HG03097 (cell line): Measurements from ENCODE around the gene CBX1.
A peak's percentile ranks its signal among the peaks of the same experiment; 100 is the strongest.
"Not testable (repeated sequence)": the region's sequence is repeated elsewhere in the genome, so short reads cannot be mapped to it uniquely, and the experiment has no call there.

Experiments
- ATAC-seq: cut with Tn5 transposase; IDR thresholded peaks from one replicate; pipeline ENCODE4 v1.9.1; 2021; ENCODE audit not compliant: unreplicated experiment, low FRiP score

CBX1 gene

GRCh38 chr17:48053758-48054237, 47.5 kb downstream of the CBX1 start:
- ATAC-seq = no peak

DNA sequence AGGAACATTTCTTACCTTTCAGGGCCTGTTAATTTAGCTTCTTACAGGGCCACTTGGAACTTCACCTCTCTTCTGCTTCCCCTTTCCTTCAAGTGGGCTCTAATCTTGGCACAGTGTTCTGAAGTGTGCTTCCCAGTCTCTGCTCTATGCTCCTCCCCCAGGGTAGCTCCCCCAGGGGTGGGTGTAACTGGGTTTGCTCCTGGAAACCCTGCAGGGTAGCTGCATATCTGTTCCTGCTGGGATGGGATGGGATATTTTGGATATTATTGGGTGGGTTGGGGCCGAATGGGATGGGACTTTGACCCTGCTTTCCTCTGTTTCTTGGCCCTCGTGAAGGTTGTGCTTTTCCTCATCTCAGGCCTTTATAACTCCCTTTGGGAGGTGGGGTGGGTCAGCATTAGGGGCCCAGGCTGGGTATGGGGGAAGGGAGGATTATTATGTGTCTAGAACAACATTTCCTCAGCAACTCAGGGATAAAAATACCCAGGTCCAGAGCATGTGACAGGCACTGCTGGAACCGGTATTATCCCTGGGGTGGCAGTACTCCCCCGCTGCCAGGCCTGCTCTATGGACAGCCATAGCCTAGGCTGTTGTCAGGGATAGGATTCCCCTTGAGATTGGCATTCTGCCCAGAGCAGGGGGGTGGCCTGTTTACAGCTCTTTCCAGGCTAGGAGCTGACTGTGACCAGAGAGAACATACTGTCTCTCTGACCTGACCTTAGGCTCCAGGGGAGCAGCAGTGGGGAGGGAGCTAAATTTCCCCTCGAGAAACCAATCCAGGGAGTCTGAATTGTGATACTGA, 48.1 kb downstream of the CBX1 start:
- ATAC-seq = no peak

DNA sequence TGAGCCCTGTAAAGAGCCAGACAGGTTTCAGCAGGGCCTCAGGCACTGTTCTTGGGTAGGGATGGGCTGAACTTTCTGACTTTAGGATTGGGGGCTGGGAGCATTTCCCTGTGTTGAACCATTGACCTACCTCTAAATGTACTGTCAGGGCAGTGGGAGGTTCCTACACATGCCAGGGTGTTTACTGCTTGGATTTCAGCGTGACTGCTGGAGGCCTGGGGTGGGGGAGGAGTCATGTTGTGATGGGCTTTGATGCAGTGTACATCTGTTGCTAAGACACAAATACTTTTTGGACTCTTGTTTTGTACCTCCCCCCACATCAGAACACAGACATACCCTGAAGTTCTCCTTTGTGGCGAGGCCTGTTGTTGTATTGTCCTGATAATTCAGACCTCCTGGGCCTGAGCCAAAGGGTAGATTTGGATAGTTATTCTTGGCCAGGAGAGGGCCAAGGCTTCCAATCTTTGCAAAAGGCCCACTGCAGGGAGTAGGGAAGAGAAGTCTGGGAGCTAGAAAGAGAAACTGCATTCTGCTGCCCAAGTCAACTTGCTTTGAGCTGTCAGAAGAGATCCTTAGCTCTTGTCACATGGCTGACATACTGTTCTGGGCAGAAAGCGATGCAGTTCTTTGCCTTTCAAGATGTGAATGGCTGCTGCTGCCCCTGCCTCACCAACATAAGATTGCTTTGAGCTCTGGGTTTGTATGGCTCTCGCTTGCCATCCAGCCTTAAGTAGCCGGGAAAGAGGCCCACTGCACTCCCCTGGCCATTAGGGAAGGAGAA, 49.4 kb downstream of the CBX1 start:
- ATAC-seq = no peak

GRCh38 chr17:48051283-48051682, 50.0 kb downstream of the CBX1 start:
- no peak for ATAC-seq

DNA sequence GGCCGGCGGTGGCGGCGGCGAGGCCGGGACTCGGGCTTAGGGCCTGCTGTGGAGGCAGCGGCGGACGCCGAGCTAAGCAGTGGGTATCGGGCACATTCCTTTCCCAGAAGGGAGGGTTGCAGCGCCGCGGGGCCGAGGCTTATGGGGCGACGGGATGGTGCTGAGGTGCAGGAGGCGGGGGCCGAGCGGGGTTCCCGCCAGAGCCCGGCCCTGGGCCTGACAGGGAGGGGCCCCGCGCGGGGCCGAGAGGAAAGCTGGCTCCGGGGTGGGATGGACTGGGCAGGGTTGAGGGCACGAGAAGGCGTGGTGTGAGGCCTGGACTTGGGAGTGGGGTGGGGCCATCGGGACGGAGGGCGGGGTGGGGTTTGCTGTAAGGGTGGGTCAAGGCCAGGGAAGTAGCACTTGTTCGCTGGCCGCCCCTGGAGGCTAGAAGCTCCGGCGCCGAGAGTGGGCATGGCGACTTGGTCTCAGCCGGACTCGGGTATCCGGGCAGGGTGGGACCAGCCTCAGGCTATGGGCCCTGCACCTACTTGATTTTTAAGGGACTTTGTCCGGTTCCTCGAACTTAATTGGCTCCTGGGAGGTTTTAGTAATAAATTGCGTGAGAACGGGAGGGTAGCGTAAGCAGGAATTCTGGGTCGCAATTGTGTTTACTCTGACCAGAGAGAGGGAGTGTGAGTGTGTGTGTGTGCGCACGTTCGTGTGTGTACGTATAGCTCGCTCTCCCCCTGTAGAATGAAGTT, 52.7 kb downstream of the CBX1 start:
- ATAC-seq = peak; percentile 33

- peak; percentile 89 for ATAC-seq
Observed at GRCh38 chr17:48047741-48048383, 53.4 kb downstream of the CBX1 start, which contains the start of gene NFE2L1. Gene NFE2L1 (plus strand): TSS chr17:48048359. CDS start chr17:48051119, 2,760 bp downstream.

- ATAC-seq = no peak
Observed at GRCh38 chr17:48047113-48047740, 54.1 kb downstream of the CBX1 start.

- ATAC-seq = no peak
Observed at GRCh38 chr17:48046296-48046695, 55.0 kb downstream of the CBX1 start.

DNA sequence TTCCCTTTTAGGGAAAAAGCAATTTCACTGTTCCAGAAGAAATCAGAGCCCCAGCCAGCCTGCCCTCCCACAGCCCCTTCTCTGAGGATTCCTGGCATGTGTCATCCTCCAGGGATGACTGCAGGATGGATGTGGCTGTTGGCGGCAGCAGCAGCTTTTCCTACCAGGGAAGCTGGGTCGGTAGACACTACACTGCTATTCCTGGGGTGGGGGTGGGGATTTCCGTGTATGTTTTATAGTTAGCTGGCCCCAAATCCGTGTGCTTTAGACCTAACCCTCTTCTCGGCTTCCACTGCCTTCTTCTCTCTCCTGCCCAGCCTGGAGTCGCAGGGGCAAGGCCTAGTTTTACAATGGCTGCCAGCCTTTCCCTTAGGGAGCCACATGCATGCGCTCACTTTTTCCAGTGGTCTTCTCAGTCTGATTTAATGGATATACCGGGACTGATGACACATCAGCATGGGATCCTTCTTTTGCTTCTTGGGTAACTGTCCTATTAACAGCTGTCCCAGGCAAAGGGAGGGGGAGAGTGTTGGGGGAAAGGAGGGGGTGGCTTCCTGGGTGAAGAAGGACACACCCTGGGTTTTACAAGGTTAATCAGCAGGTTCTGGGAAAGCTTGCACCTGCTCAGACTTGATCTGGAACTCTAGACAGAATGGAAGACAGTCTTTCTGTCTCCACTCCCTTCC, 55.8 kb downstream of the CBX1 start:
- no peak for ATAC-seq

DNA sequence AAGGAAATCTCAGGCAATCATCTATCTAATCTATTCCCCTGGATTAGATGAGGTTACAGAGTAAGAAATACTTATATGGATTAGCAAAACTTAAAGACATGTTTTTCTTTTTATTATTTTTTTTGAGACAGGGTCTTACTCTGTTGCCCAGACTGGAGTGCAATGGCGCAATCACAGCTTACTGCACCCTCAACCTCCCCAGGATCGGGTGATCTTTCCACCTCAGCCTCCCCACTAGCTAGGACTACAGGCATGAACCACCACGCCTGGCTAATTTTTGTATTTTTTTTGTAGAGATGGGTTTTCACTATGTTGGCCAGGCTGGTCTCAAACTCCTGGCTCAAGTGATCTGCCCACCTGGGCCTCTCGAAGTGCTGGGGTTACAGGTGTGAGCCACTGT, 56.4 kb downstream of the CBX1 start:
- ATAC-seq = no peak

GRCh38 chr17:48043176-48043575, 58.1 kb downstream of the CBX1 start:
- no peak for ATAC-seq

GRCh38 chr17:48038687-48039086, 62.6 kb downstream of the CBX1 start:
- no peak for ATAC-seq

GRCh38 chr17:48037838-48038323, 63.4 kb downstream of the CBX1 start:
- no peak for ATAC-seq

DNA sequence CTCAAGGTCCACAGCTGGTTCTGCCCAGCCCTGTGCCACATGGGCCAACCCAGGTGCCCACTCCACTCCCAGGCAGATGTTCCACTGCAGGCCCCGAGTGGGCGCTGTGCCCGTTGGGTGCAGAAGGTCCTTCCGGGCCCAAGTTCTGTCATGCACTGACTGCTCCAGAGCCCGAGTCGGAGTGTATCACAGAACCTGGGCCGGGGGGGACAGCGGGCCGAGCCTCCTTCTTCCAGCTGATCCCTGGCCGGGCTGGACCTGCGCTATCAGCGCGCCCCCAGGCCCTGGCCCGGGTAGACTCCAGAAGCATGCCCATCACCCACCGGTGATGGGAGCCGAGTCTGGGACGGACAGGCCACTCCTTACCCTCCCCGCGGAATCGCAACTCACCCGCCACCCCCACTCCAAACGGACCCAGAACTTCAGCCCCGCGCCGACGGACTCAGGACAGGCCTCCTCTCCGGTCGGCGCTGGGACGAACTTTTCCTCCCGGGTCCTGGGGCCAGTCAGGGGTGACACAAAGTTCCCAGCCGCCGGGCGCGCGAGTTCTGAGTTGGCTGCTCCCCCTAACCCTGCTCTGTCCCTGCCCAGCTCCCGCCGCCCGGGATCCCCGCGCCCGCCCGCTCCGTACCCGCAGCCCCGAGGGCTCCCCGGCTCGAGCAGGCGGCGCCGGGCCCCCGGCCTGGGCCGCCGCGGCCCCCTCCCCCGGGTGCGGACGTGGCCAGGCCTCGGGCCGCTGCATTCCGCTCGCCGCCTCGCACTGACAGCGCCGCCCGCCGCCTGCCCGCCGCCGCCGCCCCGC, 64.0 kb downstream of the CBX1 start, which contains the start of gene COPZ2:
TSS of gene COPZ2 (minus strand) at position 762 of the 802 bp plus-strand sequence. CDS start at position 742, 20 bp downstream.
- no peak for ATAC-seq

- no peak for ATAC-seq
Observed at GRCh38 chr17:48036693-48037035, 64.6 kb downstream of the CBX1 start.

DNA sequence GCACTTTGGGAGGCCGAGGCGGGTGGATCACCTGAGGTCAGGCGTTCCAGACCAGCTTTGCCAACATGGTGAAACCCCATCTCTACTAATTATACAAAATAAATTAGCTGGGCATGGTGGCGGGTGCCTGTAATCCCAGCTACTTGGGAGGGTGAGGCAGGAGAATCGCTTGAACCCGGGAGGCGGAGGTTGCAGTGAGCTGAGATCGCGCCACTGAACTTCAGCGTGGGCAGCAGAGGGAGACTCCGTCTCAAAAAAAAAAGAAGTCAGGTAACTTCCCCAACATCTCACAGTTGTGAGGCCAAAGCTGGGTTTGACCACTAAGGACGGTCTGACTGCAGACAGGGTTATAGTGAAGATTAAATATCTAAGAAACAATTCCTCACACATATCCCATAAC, 66.5 kb downstream of the CBX1 start:
- ATAC-seq = not testable (repeated sequence)

GRCh38 chr17:48031966-48032365, 69.3 kb downstream of the CBX1 start:
- ATAC-seq = no peak

- ATAC-seq = no peak
Observed at GRCh38 chr17:48030531-48030930, 70.7 kb downstream of the CBX1 start.
